Measurements from ENCODE around the gene FGF14.

DNA sequence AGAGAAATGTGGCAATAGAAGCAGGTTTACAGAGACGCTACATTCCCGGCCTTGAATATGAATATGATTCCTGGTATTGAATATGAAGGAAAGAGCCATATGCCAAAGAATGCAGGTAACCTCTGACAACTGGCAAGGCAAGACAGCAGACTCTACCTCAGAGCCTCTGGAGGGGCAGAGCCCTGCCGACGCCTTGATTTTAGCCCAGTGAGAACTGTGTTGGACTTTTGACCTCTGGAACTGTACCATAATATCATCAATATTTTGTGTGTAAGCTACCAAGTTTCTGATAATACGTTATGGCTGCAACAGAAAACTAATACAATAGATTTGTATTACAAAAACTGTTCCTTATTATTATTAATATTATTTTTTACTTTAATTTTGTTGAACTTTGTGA is 219.7 kb downstream of the FGF14 start:
- TF ChIP-seq, protein P1, sequence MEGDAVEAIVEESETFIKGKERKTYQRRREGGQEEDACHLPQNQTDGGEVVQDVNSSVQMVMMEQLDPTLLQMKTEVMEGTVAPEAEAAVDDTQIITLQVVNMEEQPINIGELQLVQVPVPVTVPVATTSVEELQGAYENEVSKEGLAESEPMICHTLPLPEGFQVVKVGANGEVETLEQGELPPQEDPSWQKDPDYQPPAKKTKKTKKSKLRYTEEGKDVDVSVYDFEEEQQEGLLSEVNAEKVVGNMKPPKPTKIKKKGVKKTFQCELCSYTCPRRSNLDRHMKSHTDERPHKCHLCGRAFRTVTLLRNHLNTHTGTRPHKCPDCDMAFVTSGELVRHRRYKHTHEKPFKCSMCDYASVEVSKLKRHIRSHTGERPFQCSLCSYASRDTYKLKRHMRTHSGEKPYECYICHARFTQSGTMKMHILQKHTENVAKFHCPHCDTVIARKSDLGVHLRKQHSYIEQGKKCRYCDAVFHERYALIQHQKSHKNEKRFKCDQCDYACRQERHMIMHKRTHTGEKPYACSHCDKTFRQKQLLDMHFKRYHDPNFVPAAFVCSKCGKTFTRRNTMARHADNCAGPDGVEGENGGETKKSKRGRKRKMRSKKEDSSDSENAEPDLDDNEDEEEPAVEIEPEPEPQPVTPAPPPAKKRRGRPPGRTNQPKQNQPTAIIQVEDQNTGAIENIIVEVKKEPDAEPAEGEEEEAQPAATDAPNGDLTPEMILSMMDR (IDR thresholded peaks at IDR 0.05) = no peak
- TF ChIP-seq POLR2AphosphoS5 (IDR thresholded peaks at IDR 0.05) = no peak
- no peak for TF ChIP-seq POLR2A (IDR thresholded peaks at IDR 0.05)
